KMS-11 (cell line): ENCODE data around the gene PBX3.

Experiments used
- H2AFZ ChIP-seq: fragments of 200-600 bp; sonication (generic); 2 replicates; pipeline ENCODE4 v1.6.1; 2016; ENCODE audit warnings: antibody characterized with exemption, mixed run types, low read depth
- H3K27ac ChIP-seq: fragments of 200-600 bp; sonication (generic); 2 replicates; pipeline ENCODE4 v1.6.1; 2016; ENCODE audit warnings: mild to moderate bottlenecking, mixed run types
- H3K27me3 ChIP-seq: fragments of 200-600 bp; sonication (generic); 2 replicates; pipeline ENCODE4 v1.6.1; 2017; ENCODE audit warnings: mild to moderate bottlenecking, low read depth, mixed run types, moderate library complexity; ENCODE audit not compliant: insufficient read depth
- H3K36me3 ChIP-seq: fragments of 200-600 bp; sonication (generic); 2 replicates; pipeline ENCODE4 v1.6.1; 2017; ENCODE audit warnings: mild to moderate bottlenecking, mixed run types; ENCODE audit not compliant: insufficient read depth
- H3K4me1 ChIP-seq: fragments of 200-600 bp; sonication (generic); 2 replicates; pipeline ENCODE4 v1.6.1; 2016; ENCODE audit warnings: mild to moderate bottlenecking, low read depth, mixed run types; ENCODE audit not compliant: poor library complexity, severe bottlenecking
- H3K4me2 ChIP-seq: fragments of 200-600 bp; sonication (generic); 2 replicates; pipeline ENCODE4 v1.7.0; 2016; ENCODE audit warnings: mild to moderate bottlenecking, mixed run types
- H3K4me3 ChIP-seq: fragments of 200-600 bp; sonication (generic); IDR thresholded peaks from 2 replicates; pipeline ENCODE4 v1.6.1; 2017; ENCODE audit warnings: low read depth, low read length, mixed read lengths; ENCODE audit not compliant: insufficient read depth
- H3K79me2 ChIP-seq: fragments of 200-600 bp; sonication (generic); 2 replicates; pipeline ENCODE4 v1.6.1; 2016; ENCODE audit warnings: low read depth, mixed run types; ENCODE audit not compliant: insufficient read depth
- H3K9ac ChIP-seq: fragments of 200-600 bp; sonication (generic); 2 replicates; pipeline ENCODE4 v1.6.1; 2016; ENCODE audit warnings: mild to moderate bottlenecking, mixed run types
- H4K20me1 ChIP-seq: fragments of 200-600 bp; sonication (generic); 2 replicates; pipeline ENCODE4 v1.6.1; 2016; ENCODE audit warnings: mild to moderate bottlenecking, mixed run types; ENCODE audit not compliant: insufficient read depth
- TF ChIP-seq, protein P1 (sequence below): fragments of 200-600 bp; sonication (generic); conservative IDR thresholded peaks from 2 replicates; pipeline ENCODE4 v1.6.1; 2017; ENCODE audit warnings: low read depth, mild to moderate bottlenecking, antibody characterized with exemption, low read length, moderate library complexity, mixed read lengths

Gene PBX3

DNA sequence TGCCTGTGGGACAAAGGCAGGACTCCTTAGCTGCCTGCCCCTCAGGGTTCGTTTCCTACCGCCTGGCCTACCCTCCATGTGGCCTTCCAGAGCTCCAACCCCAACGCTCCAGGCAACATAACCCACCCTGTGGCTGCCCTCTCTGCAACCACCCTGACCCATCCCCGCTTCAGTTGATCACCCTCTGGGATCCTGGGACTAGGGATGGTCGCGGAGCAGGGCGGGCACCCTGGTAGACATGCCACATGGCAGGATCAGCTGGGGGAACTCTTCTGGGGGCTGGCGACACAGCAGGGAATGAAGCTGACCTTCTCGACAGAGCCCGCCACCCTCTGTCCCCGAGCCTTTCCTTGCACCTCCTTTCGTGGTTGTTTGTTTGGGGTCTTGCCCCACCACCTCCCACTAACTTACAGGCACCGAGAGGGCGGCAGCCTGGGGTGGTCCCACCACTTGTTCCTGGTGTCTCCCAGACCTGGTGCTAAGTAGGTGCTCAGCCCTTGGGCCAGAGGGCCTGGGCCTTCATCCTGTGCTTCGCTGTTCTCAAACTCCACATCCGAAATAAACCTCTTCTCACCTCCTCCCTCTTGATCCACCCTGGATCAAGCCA, 243.1 kb downstream of the PBX3 start:
- no peaks in the 10 kb centered on the region for H3K79me2 ChIP-seq
- no peak overlapping the region for H3K9ac ChIP-seq
- H4K20me1 ChIP-seq, result no peaks in the 10 kb centered on the region
- H3K27me3 ChIP-seq, result no peaks in the 10 kb centered on the region
- no peak overlapping the region for H3K4me2 ChIP-seq
- no peak overlapping the region for H2AFZ ChIP-seq
- TF ChIP-seq, protein P1, sequence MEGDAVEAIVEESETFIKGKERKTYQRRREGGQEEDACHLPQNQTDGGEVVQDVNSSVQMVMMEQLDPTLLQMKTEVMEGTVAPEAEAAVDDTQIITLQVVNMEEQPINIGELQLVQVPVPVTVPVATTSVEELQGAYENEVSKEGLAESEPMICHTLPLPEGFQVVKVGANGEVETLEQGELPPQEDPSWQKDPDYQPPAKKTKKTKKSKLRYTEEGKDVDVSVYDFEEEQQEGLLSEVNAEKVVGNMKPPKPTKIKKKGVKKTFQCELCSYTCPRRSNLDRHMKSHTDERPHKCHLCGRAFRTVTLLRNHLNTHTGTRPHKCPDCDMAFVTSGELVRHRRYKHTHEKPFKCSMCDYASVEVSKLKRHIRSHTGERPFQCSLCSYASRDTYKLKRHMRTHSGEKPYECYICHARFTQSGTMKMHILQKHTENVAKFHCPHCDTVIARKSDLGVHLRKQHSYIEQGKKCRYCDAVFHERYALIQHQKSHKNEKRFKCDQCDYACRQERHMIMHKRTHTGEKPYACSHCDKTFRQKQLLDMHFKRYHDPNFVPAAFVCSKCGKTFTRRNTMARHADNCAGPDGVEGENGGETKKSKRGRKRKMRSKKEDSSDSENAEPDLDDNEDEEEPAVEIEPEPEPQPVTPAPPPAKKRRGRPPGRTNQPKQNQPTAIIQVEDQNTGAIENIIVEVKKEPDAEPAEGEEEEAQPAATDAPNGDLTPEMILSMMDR, result no peak
- H3K36me3 ChIP-seq, result no peaks in the 10 kb centered on the region
- no peak overlapping the region for H3K27ac ChIP-seq
- no peaks in the 10 kb centered on the region for H3K4me1 ChIP-seq
- H3K4me3 ChIP-seq, result no peak overlapping the region

DNA sequence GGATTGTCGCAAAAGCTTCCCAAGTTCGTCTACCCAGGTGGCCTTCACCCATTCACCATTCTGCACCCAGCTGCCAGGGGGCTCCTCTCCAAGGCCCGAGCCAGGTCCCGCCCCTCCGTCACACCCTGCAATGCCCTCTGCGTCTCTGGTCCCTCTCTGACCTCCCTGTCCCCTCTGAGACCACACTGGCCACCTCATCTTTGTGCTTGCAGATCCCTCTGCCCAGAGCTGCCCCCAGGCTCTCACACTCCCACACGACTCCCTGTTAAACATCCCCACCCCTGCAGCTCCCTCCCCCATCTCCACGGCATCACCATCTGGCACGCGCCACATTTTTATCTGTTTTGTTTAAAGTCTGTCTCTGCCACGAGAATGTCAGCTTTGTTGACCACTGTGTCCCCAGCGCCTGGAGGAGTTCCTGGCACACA, 243.6 kb downstream of the PBX3 start:
- Histone ChIP-seq H3K4me3 (no peak overlapping the region), H3K27ac (no peak overlapping the region)

DNA sequence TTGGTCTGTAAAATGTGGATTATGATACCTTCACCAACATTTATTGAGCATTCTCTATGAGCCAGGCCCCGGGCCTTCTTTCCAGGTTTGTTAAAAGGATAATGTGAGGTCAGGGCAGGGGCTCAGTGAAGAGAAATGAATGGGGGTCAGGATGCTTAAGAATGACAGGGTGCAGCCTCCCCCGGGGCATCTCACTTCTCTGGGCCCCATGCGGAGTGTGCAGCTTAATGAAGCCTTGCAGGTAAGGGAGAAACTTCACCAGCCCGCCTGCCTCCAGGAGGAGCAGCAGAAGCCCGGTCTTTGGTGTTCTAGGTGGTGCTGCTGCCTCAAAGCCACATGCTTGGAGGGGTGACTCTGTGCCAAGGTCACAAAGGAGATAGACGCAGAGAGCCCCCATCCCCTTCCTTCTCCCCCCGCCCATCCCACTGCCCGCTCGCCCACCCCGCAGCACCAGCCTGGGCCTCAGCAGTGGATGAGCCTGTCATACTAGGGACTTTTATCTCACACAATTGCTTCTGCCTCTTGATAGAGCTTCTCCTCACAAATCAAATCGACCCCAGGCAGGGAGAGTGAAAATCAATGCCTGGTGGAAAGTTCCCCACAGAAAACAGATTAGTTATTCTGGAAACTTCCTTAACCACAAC, 244.8 kb downstream of the PBX3 start:
- TF ChIP-seq, protein P1, result no peak
- Histone ChIP-seq H3K4me1 (no peaks in the 10 kb centered on the region), H3K4me3 (no peak overlapping the region), H3K9ac (no peak overlapping the region), H3K4me2 (no peak overlapping the region), H3K27me3 (no peaks in the 10 kb centered on the region), H3K79me2 (no peaks in the 10 kb centered on the region), H4K20me1 (no peaks in the 10 kb centered on the region), H3K27ac (no peak overlapping the region), H2AFZ (no peak overlapping the region), H3K36me3 (no peaks in the 10 kb centered on the region)

More for the DNA sequence above, 243.6 kb downstream of the PBX3 start:
- no peaks in the 10 kb centered on the region for H3K79me2 ChIP-seq
- no peak overlapping the region for H3K4me2 ChIP-seq
- no peaks in the 10 kb centered on the region for H3K36me3 ChIP-seq
- no peak overlapping the region for H3K9ac ChIP-seq
- H4K20me1 ChIP-seq, result no peaks in the 10 kb centered on the region
- H3K4me1 ChIP-seq, result no peaks in the 10 kb centered on the region
- H3K27me3 ChIP-seq, result no peaks in the 10 kb centered on the region
- no peak overlapping the region for H2AFZ ChIP-seq
- TF ChIP-seq, protein P1, result no peak

DNA sequence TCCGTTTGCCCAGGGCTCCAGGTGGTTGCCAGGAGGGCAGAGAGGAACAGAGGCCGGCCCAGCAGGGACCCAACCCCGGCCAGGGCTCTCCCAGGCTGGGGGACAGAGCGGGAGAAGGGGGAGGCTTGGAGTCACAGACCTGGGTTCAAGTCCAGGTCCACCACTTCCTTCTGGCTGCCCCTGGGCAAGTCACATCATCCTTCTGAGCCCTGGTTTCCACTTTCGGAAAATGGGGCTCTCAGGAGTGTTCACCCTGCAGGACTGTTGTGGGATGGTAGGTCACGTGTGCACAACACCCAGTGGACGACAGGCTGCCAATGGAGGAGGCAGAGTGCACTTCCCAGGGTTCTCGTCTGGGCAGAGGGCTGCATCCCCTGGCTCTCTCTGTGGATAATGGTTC, 245.4 kb downstream of the PBX3 start:
- H3K4me3 ChIP-seq, result no peak overlapping the region
- no peaks in the 10 kb centered on the region for H3K27me3 ChIP-seq
- H3K4me1 ChIP-seq, result no peaks in the 10 kb centered on the region
- no peaks in the 10 kb centered on the region for H4K20me1 ChIP-seq
- H3K27ac ChIP-seq, result no peak overlapping the region
- H3K36me3 ChIP-seq, result no peaks in the 10 kb centered on the region
- TF ChIP-seq, protein P1, result no peak
- no peak overlapping the region for H3K4me2 ChIP-seq
- H3K79me2 ChIP-seq, result no peaks in the 10 kb centered on the region
- no peak overlapping the region for H2AFZ ChIP-seq
- H3K9ac ChIP-seq, result no peak overlapping the region
